LNCaP clone FGC (cell line): ENCODE results near the gene FOXO6.

Experiments used
- DNase-seq: peaks from one replicate; pipeline ENCODE4 v3.0.0-alpha.2; 2011; ENCODE audit warnings: low read depth
- H3K4me3 ChIP-seq: 2 replicates; pipeline ENCODE4 v1.5.1; 2011; ENCODE audit warnings: mild to moderate bottlenecking, low read depth, low read length, control low read depth
- TF ChIP-seq, protein P1 (sequence below): IDR thresholded peaks from 2 replicates; pipeline ENCODE4 v1.5.1; 2012; ENCODE audit warnings: mild to moderate bottlenecking; ENCODE audit not compliant: control insufficient read depth, insufficient read depth; ENCODE audit errors: extremely low read depth

The FOXO6 gene

DNA sequence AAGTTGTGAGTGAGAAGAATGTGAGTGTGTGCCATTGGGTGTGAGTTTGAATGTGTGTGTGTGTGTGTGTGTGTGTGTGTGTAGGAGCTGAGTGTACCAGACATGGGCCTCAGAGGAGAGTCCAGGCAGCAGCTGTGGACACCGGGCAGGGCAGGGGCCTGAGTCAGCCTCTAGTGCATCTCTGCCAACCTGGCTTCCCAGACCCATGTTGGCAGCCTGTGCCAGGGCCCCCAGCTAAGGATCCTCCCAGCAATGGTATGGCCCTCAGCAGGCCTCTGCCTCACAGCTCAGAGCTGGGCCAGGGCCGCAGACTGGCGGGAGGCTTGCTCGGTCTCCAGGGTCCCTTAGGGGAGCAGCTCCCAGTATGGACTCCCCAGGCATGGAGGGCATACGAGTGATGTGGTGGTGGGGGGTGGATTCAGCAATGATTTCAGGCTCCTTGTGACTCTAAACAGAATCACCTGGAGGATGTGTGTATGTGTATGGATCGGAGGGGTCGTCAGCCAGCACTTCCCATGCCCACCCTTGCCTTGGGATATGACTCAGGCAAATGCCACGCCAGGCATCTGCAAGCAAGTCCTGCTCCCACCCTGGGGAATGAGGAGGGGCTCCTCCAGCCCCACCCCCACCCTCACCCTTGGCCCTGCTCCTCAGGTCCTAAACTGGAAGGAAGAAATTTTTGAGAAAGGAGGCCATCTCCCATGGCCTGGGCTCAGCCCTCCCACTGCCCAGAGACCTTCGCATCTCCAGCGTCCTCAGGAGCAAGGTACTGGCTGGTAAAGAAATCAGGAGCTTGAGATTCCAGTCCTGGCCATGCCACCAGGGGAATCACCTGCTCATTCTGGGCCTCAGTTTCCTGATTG is 1.8 kb upstream of the FOXO6 start:
- H3K4me3 ChIP-seq: no peak overlapping the region
- TF ChIP-seq, protein P1, sequence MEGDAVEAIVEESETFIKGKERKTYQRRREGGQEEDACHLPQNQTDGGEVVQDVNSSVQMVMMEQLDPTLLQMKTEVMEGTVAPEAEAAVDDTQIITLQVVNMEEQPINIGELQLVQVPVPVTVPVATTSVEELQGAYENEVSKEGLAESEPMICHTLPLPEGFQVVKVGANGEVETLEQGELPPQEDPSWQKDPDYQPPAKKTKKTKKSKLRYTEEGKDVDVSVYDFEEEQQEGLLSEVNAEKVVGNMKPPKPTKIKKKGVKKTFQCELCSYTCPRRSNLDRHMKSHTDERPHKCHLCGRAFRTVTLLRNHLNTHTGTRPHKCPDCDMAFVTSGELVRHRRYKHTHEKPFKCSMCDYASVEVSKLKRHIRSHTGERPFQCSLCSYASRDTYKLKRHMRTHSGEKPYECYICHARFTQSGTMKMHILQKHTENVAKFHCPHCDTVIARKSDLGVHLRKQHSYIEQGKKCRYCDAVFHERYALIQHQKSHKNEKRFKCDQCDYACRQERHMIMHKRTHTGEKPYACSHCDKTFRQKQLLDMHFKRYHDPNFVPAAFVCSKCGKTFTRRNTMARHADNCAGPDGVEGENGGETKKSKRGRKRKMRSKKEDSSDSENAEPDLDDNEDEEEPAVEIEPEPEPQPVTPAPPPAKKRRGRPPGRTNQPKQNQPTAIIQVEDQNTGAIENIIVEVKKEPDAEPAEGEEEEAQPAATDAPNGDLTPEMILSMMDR: no peak
- DNase-seq: no peak

DNA sequence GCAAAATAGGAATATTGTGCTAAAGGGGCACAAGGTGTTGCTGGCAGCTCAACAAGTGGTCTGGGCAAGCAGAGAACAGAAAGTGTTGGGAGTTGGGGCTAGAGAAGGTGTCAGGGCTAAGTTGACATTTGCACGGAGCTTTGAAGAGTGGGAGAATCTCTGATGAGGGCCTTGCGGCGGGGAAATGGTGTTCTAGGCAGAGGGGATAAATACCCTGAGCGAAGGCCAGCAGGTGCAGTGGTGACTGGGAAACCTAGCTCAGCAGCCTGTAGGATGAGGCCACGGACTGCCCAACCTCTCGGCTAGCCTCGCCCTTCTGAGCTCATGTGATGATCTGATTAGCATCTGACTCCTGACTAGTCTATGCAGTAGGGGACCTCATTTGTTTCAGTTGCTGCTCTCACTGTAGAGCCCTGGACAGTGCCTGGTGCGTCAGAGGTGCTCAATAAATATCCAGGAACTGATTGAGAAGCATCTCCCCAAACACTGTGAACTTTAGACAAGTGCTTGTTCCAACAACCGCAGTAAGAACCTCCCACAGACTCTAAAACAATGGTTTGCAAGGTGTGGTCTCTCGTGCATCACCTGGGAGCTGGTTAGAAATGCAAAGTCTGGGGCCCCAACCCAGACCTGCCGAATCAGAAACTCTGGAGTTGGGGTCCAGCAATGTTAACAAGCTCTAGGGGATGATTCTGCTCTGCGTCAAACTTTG is 1.0 kb upstream of the FOXO6 start:
- no peak overlapping the region; the same call in 1 of the 2 replicates for H3K4me3 ChIP-seq
- DNase-seq: no peak
- TF ChIP-seq, protein P1: no peak

DNA sequence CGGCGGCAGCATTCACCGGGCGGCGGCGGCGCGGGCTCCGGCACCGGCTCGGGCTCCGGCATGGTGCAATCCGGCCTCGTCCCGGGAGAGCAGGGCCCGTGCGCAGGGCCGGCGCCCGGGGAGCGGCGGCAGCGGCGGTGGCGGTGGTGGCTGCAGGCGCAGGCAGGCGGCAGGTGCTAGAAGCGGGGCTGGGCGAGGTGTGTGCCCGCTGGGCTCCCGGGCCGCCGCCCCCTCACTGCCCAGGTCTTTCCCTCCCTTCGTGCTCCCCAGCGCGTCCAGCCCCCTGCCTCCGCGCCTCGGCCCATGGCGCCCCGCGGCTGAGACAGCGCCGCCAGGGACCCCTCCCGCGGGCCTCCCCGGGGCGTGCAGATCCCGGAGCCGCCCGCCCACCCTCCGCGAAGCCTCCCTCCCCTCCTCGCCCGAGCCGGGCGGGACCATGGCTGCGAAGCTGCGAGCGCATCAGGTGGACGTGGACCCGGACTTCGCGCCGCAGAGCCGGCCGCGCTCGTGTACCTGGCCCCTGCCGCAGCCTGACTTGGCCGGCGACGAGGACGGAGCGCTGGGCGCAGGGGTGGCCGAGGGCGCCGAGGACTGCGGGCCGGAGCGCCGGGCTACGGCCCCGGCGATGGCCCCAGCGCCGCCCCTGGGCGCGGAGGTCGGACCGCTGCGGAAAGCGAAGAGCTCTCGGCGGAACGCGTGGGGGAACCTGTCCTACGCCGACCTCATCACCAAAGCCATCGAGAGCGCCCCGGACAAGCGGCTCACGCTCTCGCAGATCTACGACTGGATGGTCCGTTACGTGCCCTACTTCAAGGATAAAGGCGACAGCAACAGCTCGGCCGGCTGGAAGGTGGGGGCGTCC is 492 bp downstream of the FOXO6 start:
- peak overlapping the region; percentile 40 for H3K4me3 ChIP-seq
- DNase-seq: no peak
- TF ChIP-seq, protein P1: no peak

DNA sequence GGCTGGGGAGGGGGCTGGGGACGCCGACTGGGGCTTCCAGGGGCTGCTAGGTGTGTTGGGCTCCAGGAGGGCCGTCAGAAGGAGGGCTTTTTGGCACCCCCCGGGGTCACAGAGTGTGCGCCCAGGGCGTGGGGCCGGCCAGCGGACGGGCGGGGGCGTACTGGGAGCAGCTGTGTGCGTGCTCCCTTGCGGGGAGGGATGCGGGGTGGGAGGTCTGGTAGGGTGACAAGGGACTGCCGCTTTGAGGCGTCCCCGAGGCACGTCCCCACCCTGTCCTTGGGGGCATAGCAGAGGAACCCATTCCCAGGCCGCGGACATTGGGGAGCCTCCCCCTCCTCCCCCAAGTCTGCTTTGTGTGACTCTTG is 1.1 kb downstream of the FOXO6 start:
- TF ChIP-seq, protein P1: no peak
- H3K4me3 ChIP-seq: peak overlapping the region; percentile 40

DNA sequence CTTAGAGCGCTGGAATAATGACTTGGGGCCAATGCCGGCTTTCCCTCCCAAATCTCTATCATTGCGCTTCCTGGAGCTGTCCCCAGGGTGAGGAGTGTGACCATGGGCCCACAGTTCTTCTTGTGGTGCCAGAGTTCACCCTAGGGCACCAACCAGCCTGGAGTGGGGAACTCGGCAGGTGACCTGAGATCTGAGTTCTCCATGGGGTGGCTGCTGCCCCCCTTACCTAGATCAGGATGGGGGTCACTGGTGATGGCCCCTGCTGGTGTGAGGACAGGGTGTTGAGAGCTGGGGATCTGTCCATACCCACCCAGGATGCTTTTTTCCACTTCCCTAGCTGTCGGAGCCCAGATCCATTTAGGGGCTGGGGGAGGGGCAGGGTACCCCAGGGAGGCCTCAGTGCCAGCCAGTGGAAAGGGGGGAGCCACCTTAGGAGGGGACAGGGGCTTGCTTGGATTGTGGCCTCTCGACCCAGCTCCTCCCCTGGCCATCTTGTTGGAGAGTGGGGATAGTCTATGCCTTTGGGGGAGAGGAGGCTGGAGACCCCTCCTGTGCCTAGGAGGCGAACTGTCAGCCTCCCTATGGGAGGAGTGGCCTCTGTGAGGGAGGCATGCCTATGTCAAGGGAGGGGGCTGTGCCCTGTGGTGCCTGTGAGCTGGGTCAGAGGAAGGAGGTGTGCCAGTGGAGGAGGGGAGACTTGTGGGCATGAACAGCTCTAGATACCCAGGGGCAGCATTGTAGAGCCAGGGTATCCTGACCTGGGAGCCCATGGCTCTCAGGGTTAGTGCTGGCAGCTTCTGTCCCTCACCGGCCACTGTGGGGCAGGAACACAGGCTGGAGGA is 1.7 kb downstream of the FOXO6 start:
- no peak overlapping the region for H3K4me3 ChIP-seq
- TF ChIP-seq, protein P1: no peak
- DNase-seq: no peak

More for the DNA sequence above, 1.1 kb downstream of the FOXO6 start:
- no peak for DNase-seq

DNA sequence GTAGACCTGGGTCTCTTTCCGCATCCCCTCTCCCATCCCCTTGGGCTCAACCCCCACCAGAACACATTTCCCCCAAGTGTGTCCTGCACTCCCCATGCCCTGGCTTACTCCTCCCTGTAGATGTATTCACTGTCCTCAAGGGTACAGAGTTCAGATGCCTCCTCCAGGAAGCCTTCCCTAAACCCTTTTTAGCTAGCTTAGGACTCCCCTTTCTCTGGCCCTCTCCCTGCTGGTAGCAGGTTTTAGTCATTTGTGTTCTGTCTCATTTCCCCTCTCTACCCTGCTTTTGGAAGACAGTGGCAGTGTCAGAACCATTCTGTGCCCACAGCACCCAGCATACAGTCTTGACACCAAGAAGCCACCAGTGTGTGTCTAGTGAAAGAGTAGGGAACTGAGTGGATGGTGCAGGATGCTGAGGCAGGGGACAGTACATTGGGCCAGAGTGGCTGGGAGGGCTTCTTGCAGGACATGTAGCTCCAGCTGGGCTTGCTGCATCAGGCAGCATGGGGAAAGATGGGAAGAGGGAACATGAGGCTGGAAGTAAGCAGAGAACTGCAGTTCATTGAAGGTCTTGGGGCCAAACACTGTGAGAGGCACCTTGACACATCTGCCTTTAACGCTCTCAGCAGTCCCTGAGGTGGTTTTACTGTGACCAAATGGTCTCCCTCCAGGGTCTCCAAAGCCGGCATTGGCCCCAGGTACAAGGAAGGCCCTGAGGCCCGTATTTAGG is 2.5 kb downstream of the FOXO6 start:
- no peak overlapping the region for H3K4me3 ChIP-seq
- DNase-seq: no peak
- TF ChIP-seq, protein P1: no peak
